HEK293T (cell line): ENCODE measurements around the gene TAPBP.

ENCODE experiments used
- BHLHE40 ChIP-seq: fragments of 450-650 bp; IDR thresholded peaks from 2 replicates; pipeline ENCODE4 v1.6.1; 2016; ENCODE audit warnings: mild to moderate bottlenecking, moderate library complexity, borderline replicate concordance
- ELF4 ChIP-seq: fragments of 450-650 bp; IDR thresholded peaks from 2 replicates; pipeline ENCODE4 v1.6.1; 2017; ENCODE audit warnings: antibody characterized with exemption
- FOXK2 ChIP-seq: fragments of 450-650 bp; IDR thresholded peaks from 2 replicates; pipeline ENCODE4 v1.6.1; 2016; ENCODE audit warnings: mild to moderate bottlenecking
- FOXM1 ChIP-seq: fragments of 450-650 bp; IDR thresholded peaks from 2 replicates; pipeline ENCODE4 v1.6.1; 2017; ENCODE audit warnings: mild to moderate bottlenecking, borderline replicate concordance
- HDGF ChIP-seq: fragments of 450-650 bp; IDR thresholded peaks from 2 replicates; pipeline ENCODE4 v1.6.1; 2017; ENCODE audit warnings: antibody characterized with exemption, borderline replicate concordance
- NFRKB ChIP-seq: fragments of 450-650 bp; IDR thresholded peaks from 2 replicates; pipeline ENCODE4 v1.6.1; 2016; ENCODE audit warnings: mild to moderate bottlenecking, moderate library complexity
- SP1 ChIP-seq: fragments of 450-650 bp; IDR thresholded peaks from 2 replicates; pipeline ENCODE4 v1.6.1; 2017
- SUZ12 ChIP-seq: fragments of 450-650 bp; IDR thresholded peaks from 2 replicates; pipeline ENCODE4 v1.6.1; 2016; ENCODE audit warnings: mild to moderate bottlenecking

DNA sequence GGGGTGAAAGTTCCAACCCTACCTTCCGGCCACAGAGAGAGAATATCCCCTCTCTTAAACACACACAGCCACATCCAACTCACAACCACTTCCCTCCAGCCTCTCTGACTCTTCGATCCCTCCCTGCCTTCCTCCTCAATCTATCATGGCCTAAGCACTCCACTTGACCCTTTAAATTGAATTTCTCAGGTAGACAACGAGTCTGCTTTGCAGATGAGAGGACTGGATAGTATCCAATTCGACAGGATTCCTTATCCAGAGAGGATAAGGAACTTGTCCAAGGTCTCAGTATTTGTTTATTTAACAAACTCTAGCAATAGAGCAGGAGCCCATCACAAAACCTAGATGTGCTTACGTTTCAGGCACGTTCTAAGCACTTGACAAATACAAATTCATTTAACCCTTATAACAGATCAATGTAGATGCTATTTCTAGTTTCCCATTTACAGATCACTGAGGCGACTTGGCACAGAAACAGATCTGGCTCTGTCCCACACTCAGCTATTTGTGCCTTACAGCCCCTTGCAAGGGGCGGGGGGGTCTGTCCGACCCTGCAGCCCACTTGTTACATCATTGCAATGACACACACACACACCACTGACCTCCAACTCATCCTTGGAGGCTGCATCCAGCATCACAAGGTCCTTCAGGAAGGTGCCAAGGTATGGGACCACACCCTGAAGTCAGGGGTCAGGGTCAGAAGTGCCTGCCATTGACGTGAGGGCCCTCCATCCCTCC is 19.6 kb downstream of the TAPBP start:
- TF ChIP-seq ELF4 (no peak), FOXM1 (no peak), FOXK2 (no peak), SP1 (no peak), NFRKB (no peak), BHLHE40 (no peak), SUZ12 (no peak), HDGF (no peak)
